Spleen (tissue), 7 donors: ENCODE results near the gene PPP2R3B.

Source experiments
- POLR2A ChIP-seq, 3 donors: fragments of 450-650 bp; IDR thresholded peaks; one replicate each; pipeline ENCODE4 v1.5.1; 2017; ENCODE audit warnings: antibody characterized with exemption in 3 of 3, mild to moderate bottlenecking in 1 of 3
- POLR2AphosphoS5 ChIP-seq, 3 donors: sonication (generic); formaldehyde crosslinking; IDR thresholded peaks; one replicate each; pipeline ENCODE4 v1.5.1; 2017; ENCODE audit warnings: antibody characterized with exemption in 3 of 3
- TF ChIP-seq, protein P1 (sequence below), 11 experiments: fragments of 200-600 bp in 7 of 11; fragments of 450-650 bp in 4 of 11; sonication (generic) in 4 of 11; IDR thresholded peaks in 8 of 11; conservative IDR thresholded peaks in 3 of 11; 1 replicate in 7 of 11; 2 replicates in 4 of 11; pipeline versions ENCODE4 v1.4.0 to v1.8.0; 2016 to 2021; ENCODE audit warnings: antibody characterized with exemption in 11 of 11, inconsistent platforms in 4 of 11, mild to moderate bottlenecking in 1 of 11
- donor health status: DM: no; HTN: no; CAD: no; lungs with moderate emphysema.
- donor health status: DM: no; HTN: no; CAD: no.
- donor health status: DM: no; HTN: no; CAD: no.

DNA sequence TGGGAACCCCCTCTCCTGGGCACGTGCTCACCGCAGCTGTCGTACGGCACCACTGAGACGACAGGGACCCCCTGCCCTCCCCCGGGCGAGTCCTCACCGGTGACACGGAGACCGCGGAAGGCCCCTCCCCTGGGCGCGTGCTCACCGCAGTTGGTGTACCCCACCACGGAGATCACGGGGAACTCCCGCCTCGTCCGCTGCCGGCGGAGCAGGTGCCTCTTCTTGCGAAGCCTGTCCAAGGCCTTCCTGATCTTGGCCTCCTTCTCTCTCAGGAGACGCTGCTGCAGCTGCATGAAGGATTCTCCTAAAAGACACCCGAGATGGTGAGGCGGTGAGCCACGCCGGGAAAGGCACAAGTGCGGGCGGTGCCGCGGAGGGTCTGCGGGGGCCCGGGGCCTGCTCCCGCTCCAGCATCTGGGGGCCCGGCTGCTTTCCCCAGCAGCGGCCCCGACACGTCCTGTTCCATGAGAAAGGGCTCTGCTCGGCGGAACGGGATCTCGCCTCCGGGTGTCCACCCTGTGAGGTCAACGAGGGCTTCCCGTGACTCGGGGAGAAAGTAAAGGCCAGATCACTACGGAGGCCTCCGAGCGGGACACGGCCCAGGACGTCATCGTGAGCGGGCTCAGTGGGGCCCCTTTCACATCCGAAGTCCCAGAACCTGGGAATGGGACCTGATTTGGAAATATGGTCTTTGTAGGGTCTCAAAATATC is 73.9 kb downstream of the PPP2R3B start:
- TF ChIP-seq POLR2AphosphoS5 (IDR thresholded peaks at IDR 0.05), result peak in 1 of 3 donors; percentile 41
- TF ChIP-seq POLR2A (IDR thresholded peaks at IDR 0.05), result no peak
- TF ChIP-seq, protein P1, sequence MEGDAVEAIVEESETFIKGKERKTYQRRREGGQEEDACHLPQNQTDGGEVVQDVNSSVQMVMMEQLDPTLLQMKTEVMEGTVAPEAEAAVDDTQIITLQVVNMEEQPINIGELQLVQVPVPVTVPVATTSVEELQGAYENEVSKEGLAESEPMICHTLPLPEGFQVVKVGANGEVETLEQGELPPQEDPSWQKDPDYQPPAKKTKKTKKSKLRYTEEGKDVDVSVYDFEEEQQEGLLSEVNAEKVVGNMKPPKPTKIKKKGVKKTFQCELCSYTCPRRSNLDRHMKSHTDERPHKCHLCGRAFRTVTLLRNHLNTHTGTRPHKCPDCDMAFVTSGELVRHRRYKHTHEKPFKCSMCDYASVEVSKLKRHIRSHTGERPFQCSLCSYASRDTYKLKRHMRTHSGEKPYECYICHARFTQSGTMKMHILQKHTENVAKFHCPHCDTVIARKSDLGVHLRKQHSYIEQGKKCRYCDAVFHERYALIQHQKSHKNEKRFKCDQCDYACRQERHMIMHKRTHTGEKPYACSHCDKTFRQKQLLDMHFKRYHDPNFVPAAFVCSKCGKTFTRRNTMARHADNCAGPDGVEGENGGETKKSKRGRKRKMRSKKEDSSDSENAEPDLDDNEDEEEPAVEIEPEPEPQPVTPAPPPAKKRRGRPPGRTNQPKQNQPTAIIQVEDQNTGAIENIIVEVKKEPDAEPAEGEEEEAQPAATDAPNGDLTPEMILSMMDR (IDR thresholded peaks at IDR 0.05 in 8 of 11, conservative IDR thresholded peaks at IDR 0.05 in 3 of 11), result no peak
